A549 (cell line): ENCODE results near the gene OR2L13.

Experiments used
- EHMT2 ChIP-seq: fragments of 200-600 bp; sonication (generic); IDR thresholded peaks from 2 replicates; pipeline ENCODE4 v1.6.1; 2016; ENCODE audit warnings: antibody characterized with exemption, low read depth, mild to moderate bottlenecking, moderate library complexity
- FOXS1 ChIP-seq: fragments of 250-450 bp; sonication (Bioruptor Pico); IDR thresholded peaks from 2 replicates; pipeline ENCODE4 v1.5.0; 2020; ENCODE audit warnings: mild to moderate bottlenecking, moderate library complexity
- MYC ChIP-seq: IDR thresholded peaks from 2 replicates; pipeline ENCODE4 v1.6.1; 2012; ENCODE audit warnings: mild to moderate bottlenecking, inconsistent platforms, low read length, improper control_type of control experiment, borderline replicate concordance
- POLR2A ChIP-seq: IDR thresholded peaks from 2 replicates; pipeline ENCODE4 v1.6.1; 2012; ENCODE audit warnings: mild to moderate bottlenecking, low read length
- TP53 ChIP-seq: fragments of 250-450 bp; sonication (Bioruptor Pico); IDR thresholded peaks from 2 replicates; pipeline ENCODE4 v1.5.0; 2021; ENCODE audit warnings: mild to moderate bottlenecking, moderate library complexity
- TF ChIP-seq, protein P1 (sequence below): fragments of >200 bp; sonication (Bioruptor Twin); formaldehyde crosslinking; IDR thresholded peaks from 3 replicates; pipeline ENCODE4 v1.5.1; 2016

DNA sequence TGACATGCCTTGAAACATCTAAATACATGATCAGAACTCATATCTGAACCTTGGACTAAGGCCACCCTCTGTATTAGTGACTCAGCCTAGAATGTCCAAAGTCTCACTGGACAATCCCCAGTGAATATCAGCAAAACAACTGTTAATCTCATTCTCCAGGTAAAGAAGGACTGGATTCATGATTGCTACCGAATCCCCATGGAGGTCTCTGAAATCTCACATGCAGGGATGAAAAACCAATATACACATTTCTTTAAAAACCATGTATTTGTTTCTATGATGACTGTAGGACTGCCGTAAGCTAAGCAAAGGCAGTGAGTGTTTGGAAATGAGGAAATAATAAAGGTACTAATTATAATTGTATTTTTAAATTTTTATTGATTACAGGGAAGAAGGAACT, 48.4 kb upstream of the OR2L13 start, which contains the start of gene OR2L3:
- no peak for TF ChIP-seq MYC
- TF ChIP-seq, protein P1, sequence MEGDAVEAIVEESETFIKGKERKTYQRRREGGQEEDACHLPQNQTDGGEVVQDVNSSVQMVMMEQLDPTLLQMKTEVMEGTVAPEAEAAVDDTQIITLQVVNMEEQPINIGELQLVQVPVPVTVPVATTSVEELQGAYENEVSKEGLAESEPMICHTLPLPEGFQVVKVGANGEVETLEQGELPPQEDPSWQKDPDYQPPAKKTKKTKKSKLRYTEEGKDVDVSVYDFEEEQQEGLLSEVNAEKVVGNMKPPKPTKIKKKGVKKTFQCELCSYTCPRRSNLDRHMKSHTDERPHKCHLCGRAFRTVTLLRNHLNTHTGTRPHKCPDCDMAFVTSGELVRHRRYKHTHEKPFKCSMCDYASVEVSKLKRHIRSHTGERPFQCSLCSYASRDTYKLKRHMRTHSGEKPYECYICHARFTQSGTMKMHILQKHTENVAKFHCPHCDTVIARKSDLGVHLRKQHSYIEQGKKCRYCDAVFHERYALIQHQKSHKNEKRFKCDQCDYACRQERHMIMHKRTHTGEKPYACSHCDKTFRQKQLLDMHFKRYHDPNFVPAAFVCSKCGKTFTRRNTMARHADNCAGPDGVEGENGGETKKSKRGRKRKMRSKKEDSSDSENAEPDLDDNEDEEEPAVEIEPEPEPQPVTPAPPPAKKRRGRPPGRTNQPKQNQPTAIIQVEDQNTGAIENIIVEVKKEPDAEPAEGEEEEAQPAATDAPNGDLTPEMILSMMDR, result no peak
- TF ChIP-seq FOXS1 (CRISPR knock-in tag), result no peak
- TF ChIP-seq TP53 (CRISPR knock-in tag), result no peak
- no peak for TF ChIP-seq POLR2A
- no peak for TF ChIP-seq EHMT2
